ENCODE data around the gene LRTM1.

LRTM1 gene

DNA sequence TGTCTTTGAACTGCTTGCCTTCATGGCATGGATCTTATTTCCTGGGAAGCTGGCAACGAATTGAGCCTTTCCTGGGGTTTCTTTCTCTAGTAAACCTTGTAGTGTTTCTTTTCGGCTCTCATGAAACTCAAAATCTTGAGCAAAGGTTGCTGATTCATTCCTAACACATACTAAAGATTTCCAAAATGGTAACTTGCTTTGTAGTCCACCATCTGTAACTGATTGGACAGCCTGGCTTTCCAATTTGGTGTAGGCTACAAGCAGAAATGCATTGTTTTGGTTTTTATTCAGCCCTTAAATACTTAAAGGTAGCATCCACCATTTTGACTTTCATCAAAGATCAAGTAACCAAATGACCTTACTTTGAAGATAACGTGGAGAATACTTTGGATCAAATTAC lies 38.1 kb downstream of the LRTM1 start:
- no peaks in the 10 kb centered on the region for H3K9me3 ChIP-seq (ENCODE audit: control insufficient read depth, low read depth, low read length)
- H3K27me3 ChIP-seq (ENCODE audit: control insufficient read depth, insufficient read depth, low read length), result no peaks in the 10 kb centered on the region
- no peaks in the 10 kb centered on the region for H3K36me3 ChIP-seq (ENCODE audit: control insufficient read depth, low read depth, low read length)
- peaks cover 9% of the 10 kb centered on the region for H3K4me1 ChIP-seq (ENCODE audit: control insufficient read depth, low read depth, low read length)
- H3K9ac ChIP-seq (ENCODE audit: low read length), result no peak overlapping the region
- H3K4me3 ChIP-seq (ENCODE audit: low read length), result no peak overlapping the region
- no peak overlapping the region for H3K27ac ChIP-seq (ENCODE audit: low read length)

DNA sequence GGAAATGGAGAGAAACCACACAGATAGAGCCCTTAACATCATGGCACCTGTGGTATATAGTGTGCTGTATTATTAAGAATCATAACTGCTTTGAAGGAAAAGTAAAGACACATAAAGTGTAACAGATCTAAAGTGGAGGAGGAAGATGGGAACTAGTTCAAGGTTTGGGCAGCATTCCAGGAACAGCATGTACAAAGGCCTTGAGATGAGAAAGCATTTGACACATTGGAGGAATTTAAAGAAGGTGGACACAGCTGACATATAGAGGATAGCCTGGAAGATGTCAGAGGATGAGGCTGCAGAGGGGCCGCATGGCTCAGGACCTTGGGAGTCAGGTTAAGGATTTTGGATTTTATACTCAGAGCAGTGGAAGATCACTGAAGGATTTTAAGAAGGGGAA lies 39.0 kb downstream of the LRTM1 start:
- Histone ChIP-seq H3K36me3 (ENCODE audit: control insufficient read depth, low read depth, low read length) (no peaks in the 10 kb centered on the region), H3K9me3 (ENCODE audit: control insufficient read depth, low read depth, low read length) (no peaks in the 10 kb centered on the region), H3K4me1 (ENCODE audit: control insufficient read depth, low read depth, low read length) (peaks cover 9% of the 10 kb centered on the region), H3K27ac (ENCODE audit: low read length) (no peak overlapping the region), H3K9ac (ENCODE audit: low read length) (no peak overlapping the region), H3K27me3 (ENCODE audit: control insufficient read depth, insufficient read depth, low read length) (no peaks in the 10 kb centered on the region), H3K4me3 (ENCODE audit: low read length) (no peak overlapping the region)

DNA sequence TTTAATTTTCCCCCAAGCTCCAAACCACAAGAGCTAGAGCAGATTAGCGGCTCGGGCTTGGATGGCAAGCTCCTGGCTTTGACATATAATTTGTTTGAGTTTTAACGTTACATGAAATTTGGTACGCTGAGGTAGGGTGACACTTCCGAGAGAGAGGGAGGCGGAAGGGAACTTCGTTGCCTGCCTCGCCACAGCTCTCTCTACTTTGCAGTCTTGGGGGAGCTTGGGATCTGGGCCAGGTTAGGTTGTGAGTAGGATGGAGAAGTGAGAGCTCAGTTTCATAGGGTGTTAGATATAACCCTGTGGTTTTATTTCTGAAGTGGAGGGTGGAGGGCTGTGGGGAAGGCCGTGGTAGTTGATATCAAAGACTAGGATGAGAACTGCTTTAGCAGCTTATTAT lies 39.7 kb downstream of the LRTM1 start:
- H3K4me3 ChIP-seq (ENCODE audit: low read length), result no peak overlapping the region
- no peak overlapping the region for H3K27ac ChIP-seq (ENCODE audit: low read length)
- H3K4me1 ChIP-seq (ENCODE audit: control insufficient read depth, low read depth, low read length), result peaks cover 9% of the 10 kb centered on the region
- no peak overlapping the region for H3K9ac ChIP-seq (ENCODE audit: low read length)
- H3K9me3 ChIP-seq (ENCODE audit: control insufficient read depth, low read depth, low read length), result no peaks in the 10 kb centered on the region
- no peaks in the 10 kb centered on the region for H3K36me3 ChIP-seq (ENCODE audit: control insufficient read depth, low read depth, low read length)
- H3K27me3 ChIP-seq (ENCODE audit: control insufficient read depth, insufficient read depth, low read length), result no peaks in the 10 kb centered on the region

DNA sequence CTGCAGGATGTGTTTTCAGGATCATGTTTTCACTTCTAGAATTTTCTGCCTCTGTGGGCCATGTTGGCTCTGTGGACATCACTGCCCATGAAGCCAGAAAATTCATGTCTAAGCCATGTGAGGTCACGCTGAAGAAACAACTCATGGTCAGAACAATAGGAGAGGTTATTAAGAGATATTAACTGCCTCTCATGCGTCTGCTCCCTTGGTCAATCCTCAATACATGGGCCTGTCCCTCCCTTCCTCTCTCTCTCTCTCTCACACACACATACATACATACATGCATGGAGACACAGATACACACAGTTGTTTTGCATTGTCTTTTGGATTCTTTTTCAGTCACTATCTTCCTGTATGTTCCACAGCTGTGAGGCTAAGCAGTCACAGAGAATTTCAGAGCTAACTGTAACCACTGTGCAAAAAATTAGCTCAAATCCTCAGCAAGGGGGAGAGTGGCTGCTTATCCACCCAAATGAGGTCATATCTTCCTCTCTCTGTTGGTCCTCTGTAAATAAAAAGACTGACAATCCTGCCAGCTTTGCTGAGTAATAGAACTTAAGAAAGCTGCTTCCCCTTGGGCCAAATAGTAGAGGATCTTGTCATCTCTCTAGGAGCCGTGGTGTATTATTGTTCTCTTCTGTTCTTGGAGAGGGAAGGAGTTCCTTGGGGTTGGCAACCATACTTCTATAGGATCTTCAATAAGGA lies 45.6 kb downstream of the LRTM1 start:
- Histone ChIP-seq H3K9me3 (ENCODE audit: control insufficient read depth, low read depth, low read length) (no peaks in the 10 kb centered on the region), H3K36me3 (ENCODE audit: control insufficient read depth, low read depth, low read length) (no peaks in the 10 kb centered on the region), H3K9ac (ENCODE audit: low read length) (no peak overlapping the region), H3K4me3 (ENCODE audit: low read length) (no peak overlapping the region), H3K4me1 (ENCODE audit: control insufficient read depth, low read depth, low read length) (no peaks in the 10 kb centered on the region), H3K27ac (ENCODE audit: low read length) (no peak overlapping the region), H3K27me3 (ENCODE audit: control insufficient read depth, insufficient read depth, low read length) (no peaks in the 10 kb centered on the region)

DNA sequence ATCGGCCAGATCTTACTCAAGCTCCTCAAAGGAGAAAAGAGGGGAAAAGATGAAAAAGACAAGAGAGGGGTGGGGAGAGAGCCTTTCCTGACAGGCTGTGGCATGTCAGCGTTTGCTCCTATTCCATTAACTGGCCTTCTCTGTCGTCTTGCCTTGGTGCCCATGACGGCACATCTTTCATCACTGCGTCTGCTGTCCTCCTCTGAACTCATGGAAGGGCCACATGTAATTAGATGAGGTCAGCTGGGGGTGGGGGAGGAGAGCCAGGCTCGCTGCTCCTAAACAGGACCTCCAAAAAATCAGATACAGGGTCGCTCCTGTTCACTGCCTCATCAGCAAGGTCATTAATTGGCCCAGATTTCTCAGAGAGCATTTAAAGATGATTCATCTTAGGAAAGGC lies 49.7 kb downstream of the LRTM1 start:
- Histone ChIP-seq H3K4me1 (ENCODE audit: control insufficient read depth, low read depth, low read length) (peaks cover 6% of the 10 kb centered on the region), H3K9ac (ENCODE audit: low read length) (no peak overlapping the region), H3K36me3 (ENCODE audit: control insufficient read depth, low read depth, low read length) (no peaks in the 10 kb centered on the region), H3K4me3 (ENCODE audit: low read length) (no peak overlapping the region), H3K27me3 (ENCODE audit: control insufficient read depth, insufficient read depth, low read length) (no peaks in the 10 kb centered on the region), H3K9me3 (ENCODE audit: control insufficient read depth, low read depth, low read length) (no peaks in the 10 kb centered on the region), H3K27ac (ENCODE audit: low read length) (no peak overlapping the region)

DNA sequence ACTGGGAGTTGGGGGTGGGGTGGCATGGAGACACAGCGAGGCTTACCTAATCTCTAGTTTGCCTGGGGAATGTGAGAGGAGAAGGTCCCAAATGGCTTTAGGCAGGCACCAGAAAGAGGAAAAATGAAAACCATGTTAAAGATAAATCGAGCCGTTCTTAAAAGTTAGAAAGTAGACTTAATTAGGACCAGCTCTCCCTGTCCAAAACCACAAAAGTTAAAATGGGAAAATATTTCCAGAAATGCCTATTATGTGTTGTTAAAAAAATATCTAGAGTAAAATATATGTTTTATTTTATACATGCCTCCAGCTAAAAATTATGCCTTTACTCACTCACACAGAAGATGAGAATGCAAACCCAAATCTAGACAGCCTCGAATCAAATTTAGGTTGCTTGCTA lies 50.1 kb downstream of the LRTM1 start:
- no peaks in the 10 kb centered on the region for H3K9me3 ChIP-seq (ENCODE audit: control insufficient read depth, low read depth, low read length)
- H3K9ac ChIP-seq (ENCODE audit: low read length), result no peak overlapping the region
- H3K27ac ChIP-seq (ENCODE audit: low read length), result no peak overlapping the region
- no peaks in the 10 kb centered on the region for H3K27me3 ChIP-seq (ENCODE audit: control insufficient read depth, insufficient read depth, low read length)
- H3K4me3 ChIP-seq (ENCODE audit: low read length), result no peak overlapping the region
- peaks cover 10% of the 10 kb centered on the region for H3K4me1 ChIP-seq (ENCODE audit: control insufficient read depth, low read depth, low read length)
- no peaks in the 10 kb centered on the region for H3K36me3 ChIP-seq (ENCODE audit: control insufficient read depth, low read depth, low read length)

DNA sequence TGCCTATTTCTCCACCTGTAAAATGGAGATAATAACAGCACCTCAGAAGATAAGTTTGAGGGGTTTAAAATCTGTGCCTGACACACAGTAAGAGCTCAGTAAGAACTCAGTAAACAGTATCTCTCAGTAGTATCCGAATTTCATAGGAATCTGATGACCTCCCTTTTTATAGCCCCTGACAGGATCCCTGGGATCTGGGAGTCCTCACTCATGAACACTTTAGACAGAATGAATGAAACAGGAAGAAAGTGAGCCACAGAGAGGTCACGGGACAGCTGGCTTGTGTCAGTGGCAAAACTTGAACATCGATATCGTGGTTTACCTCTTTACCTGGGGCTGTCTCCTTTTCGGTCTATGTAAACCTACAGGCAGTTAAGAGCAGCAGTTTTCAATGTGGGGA lies 51.2 kb downstream of the LRTM1 start:
- H3K27me3 ChIP-seq (ENCODE audit: control insufficient read depth, insufficient read depth, low read length), result no peaks in the 10 kb centered on the region
- no peaks in the 10 kb centered on the region for H3K9me3 ChIP-seq (ENCODE audit: control insufficient read depth, low read depth, low read length)
- no peak overlapping the region for H3K27ac ChIP-seq (ENCODE audit: low read length)
- no peaks in the 10 kb centered on the region for H3K36me3 ChIP-seq (ENCODE audit: control insufficient read depth, low read depth, low read length)
- peaks cover 13% of the 10 kb centered on the region for H3K4me1 ChIP-seq (ENCODE audit: control insufficient read depth, low read depth, low read length)
- H3K9ac ChIP-seq (ENCODE audit: low read length), result no peak overlapping the region
- no peak overlapping the region for H3K4me3 ChIP-seq (ENCODE audit: low read length)

DNA sequence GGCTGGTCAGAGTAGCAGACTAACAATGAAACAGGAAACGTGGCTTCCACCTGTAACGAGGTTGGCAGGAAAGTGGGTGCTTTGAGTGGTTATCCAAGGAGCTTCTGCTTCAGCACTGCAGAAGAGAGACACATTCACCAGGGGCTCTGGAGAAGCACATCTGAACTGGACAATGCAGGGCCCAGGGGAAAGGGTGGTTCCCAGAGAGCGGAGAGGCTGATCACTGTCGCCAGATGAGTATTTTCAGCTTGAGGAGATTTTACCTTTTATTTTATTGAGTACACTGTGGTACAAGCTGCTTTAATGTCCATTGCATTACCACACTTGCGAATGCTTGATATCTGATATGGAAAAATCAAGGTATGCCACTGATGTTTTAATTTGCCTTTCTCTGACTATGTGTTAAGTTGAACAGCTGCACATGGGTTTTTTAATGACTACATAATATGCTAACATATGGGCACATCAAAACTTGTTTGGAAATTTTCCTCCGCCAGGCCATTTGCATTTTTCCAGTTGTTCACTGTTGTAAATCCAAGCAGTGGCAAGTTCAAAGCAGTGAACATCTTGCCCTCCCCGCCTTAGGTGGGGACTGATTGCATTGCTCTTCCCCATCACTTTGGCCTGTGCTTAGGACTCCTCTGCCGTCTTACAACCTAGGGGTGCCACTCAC lies 52.1 kb downstream of the LRTM1 start:
- no peaks in the 10 kb centered on the region for H3K9me3 ChIP-seq (ENCODE audit: control insufficient read depth, low read depth, low read length)
- no peak overlapping the region for H3K4me3 ChIP-seq (ENCODE audit: low read length)
- H3K36me3 ChIP-seq (ENCODE audit: control insufficient read depth, low read depth, low read length), result no peaks in the 10 kb centered on the region
- H3K27me3 ChIP-seq (ENCODE audit: control insufficient read depth, insufficient read depth, low read length), result no peaks in the 10 kb centered on the region
- no peak overlapping the region for H3K9ac ChIP-seq (ENCODE audit: low read length)
- peaks cover 13% of the 10 kb centered on the region for H3K4me1 ChIP-seq (ENCODE audit: control insufficient read depth, low read depth, low read length)
- H3K27ac ChIP-seq (ENCODE audit: low read length), result no peak overlapping the region

DNA sequence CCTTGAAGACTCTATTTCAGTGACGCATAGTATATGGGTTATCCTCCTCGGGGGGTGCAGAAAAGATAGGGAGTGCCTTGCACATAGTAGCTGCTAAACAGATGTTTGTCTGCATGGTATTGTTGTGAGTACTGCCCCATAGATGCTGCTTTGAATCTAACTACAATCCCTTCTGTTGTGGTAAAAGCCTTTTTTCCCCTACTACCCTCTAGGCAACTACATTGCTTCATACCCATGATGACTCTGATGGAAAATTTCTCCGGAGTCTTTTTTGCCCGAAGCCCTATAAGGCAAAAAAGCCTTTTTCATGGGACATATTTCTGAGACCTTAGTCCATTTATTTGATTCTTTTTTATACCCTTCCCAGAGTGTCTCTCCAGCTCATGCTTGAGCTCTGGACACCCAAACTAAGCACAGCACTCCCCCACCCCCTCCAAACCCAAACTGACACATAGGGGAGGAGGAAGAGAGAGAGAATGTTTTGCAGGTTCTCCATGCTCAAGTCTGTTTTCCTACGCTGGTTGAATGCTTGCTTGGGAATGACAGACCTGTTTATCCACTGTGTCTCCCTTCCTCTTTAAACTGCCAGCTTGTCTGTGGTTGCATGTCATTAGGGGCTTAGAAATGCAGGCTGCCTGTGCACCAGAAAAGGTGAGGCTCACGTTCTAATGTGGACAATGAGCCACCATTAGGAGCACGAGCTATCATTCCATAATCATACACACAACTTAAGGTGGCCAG lies 52.9 kb downstream of the LRTM1 start:
- Histone ChIP-seq H3K4me3 (ENCODE audit: low read length) (no peak overlapping the region), H3K9me3 (ENCODE audit: control insufficient read depth, low read depth, low read length) (no peaks in the 10 kb centered on the region), H3K27me3 (ENCODE audit: control insufficient read depth, insufficient read depth, low read length) (no peaks in the 10 kb centered on the region), H3K9ac (ENCODE audit: low read length) (no peak overlapping the region), H3K4me1 (ENCODE audit: control insufficient read depth, low read depth, low read length) (peaks cover 13% of the 10 kb centered on the region), H3K27ac (ENCODE audit: low read length) (no peak overlapping the region), H3K36me3 (ENCODE audit: control insufficient read depth, low read depth, low read length) (no peaks in the 10 kb centered on the region)

DNA sequence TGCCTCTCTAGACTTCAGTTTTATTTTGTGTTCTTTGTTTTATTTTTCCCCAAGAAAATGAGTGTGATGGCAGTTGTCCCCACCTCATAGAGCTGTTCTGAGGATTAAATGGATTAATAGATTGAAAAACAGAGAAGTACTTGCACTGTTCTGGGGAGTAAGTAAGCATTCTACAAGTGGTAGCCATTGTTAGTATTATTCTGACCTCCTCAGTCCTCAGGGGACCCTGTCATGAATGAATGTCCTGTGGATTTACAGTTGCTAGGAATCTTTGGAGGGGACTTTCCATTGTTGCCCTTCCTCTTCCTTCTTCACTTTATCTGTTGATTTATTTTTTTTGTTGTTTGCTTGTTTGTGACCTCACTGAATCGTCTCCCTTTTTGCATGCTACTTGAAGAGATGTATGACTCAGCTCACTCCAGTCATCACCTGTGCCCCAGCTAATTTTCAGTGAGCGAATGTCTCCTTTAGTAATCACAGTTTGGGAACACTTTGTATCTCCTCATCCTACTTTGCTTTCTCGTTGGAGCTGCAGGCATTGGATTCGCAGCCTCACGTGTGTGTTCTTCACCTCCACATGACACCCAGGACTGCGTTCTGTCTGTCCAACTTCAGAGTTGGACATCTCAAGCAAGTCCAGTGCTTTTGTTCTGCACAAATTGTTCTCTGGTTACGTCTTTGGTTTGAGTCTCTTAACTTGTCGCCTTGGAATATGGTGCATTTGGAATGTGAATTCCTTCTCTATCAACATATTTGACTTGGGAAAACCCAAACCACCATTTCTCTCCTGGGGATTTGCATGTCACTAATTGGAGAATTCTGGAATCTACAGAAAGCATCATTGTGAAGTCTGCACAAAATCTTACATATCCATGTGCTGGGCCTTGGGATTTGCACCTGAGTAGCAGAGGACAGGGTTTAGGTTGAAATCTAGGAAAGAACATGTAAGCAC lies 54.5 kb downstream of the LRTM1 start:
- no peaks in the 10 kb centered on the region for H3K9me3 ChIP-seq (ENCODE audit: control insufficient read depth, low read depth, low read length)
- no peaks in the 10 kb centered on the region for H3K27me3 ChIP-seq (ENCODE audit: control insufficient read depth, insufficient read depth, low read length)
- no peak overlapping the region for H3K4me3 ChIP-seq (ENCODE audit: low read length)
- H3K4me1 ChIP-seq (ENCODE audit: control insufficient read depth, low read depth, low read length), result peaks cover 13% of the 10 kb centered on the region
- no peak overlapping the region for H3K9ac ChIP-seq (ENCODE audit: low read length)
- H3K27ac ChIP-seq (ENCODE audit: low read length), result no peak overlapping the region
- H3K36me3 ChIP-seq (ENCODE audit: control insufficient read depth, low read depth, low read length), result no peaks in the 10 kb centered on the region

DNA sequence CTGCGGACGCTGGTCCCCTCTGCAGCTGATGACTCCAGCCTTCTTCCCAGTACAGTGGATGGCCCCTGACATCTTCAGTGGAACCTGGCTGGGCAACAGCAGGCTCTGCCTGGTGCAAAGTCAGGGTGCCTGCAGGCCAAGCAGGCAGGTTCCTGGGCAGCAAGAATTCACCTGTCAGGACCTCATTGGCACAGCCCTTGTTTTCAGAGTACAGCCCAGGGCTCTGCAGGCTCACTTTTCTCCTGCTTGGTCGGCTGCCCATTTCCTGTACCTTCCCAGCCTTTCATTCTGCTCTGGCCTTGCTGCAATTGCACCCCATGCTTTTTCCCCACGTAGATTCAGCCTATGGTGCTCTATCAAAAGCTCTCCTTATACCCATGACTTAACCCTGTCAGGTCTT lies 56.0 kb downstream of the LRTM1 start:
- Histone ChIP-seq H3K27ac (ENCODE audit: low read length) (no peak overlapping the region), H3K4me1 (ENCODE audit: control insufficient read depth, low read depth, low read length) (peaks cover 13% of the 10 kb centered on the region), H3K9ac (ENCODE audit: low read length) (no peak overlapping the region), H3K36me3 (ENCODE audit: control insufficient read depth, low read depth, low read length) (no peaks in the 10 kb centered on the region), H3K27me3 (ENCODE audit: control insufficient read depth, insufficient read depth, low read length) (no peaks in the 10 kb centered on the region), H3K9me3 (ENCODE audit: control insufficient read depth, low read depth, low read length) (no peaks in the 10 kb centered on the region), H3K4me3 (ENCODE audit: low read length) (no peak overlapping the region)

Measured in iPS-18a (cell line).